HepG2 (cell line): ENCODE data around the gene CCR9. TPM values are rescaled to one million over a fixed set of nuclear protein-coding genes. Genes with fewer than 3 reads are reported as not detected.

Source experiments
- ATAC-seq: fragments of 200-7000 bp; cut with Tn5 transposase; 3 replicates; pipeline ENCODE4 v1.9.1; 2020; ENCODE audit warnings: mild to moderate bottlenecking, moderate library complexity
- BruUV-seq: library from RNA; stranded (reverse); fragments of 400-500 nt; replicated peaks from 2 replicates; lab custom pipeline; 2021; lab: Mats Ljungman, UMichigan
- CTCF ChIA-PET: fragments of 300-600 bp; formaldehyde crosslinking; extraction: SDS; loops from one replicate; lab custom pipeline; 2021; ENCODE audit warnings: low total read pairs, inconsistent platforms, low intra/inter-chr PET ratio; lab: Yijun Ruan, JAX
- POLR2A ChIA-PET: fragments of 350-600 bp; sonication (Branson Sonifier 250); formaldehyde crosslinking; loops from one replicate; lab custom pipeline; 2020; ENCODE audit warnings: antibody characterized with exemption, inconsistent platforms; lab: Yijun Ruan, JAX
- DNase-seq: peaks from one replicate; pipeline ENCODE4 v3.0.0-alpha.2; 2015; ENCODE audit warnings: low spot score
- FAIRE-seq: peaks from 3 replicates; lab custom pipeline; 2011; peaks lifted over from hg19 to GRCh38; lab: Jason Lieb, UNC
- H2AFZ ChIP-seq: one replicate; pipeline ENCODE4 v1.6.1; 2011; ENCODE audit warnings: low read length, inconsistent platforms
- H3K27ac ChIP-seq: fragments of 300-600 bp; 3 replicates; pipeline ENCODE4 v1.8.0; 2011; ENCODE audit warnings: mixed run types, mild to moderate bottlenecking, mixed read lengths, low read length, inconsistent platforms; ENCODE audit not compliant: insufficient read depth; ENCODE audit errors: extremely low read length
- H3K27me3 ChIP-seq, 2 experiments: fragments of 200-600 bp in 1 of 2; 2 replicates in 1 of 2; 3 replicates in 1 of 2; pipeline versions ENCODE4 v1.6.0 to v1.8.0; 2011; ENCODE audit warnings: low read length in 2 of 2, mild to moderate bottlenecking in 2 of 2, moderate library complexity in 2 of 2, inconsistent platforms in 1 of 2; ENCODE audit not compliant: insufficient read depth in 2 of 2, control insufficient read depth in 1 of 2
- H3K36me3 ChIP-seq, 2 experiments: fragments of 200-600 bp in 1 of 2; replicated peaks in 1 of 2; 2 replicates in 1 of 2; 3 replicates in 1 of 2; pipeline versions ENCODE4 v1.5.1 to v1.8.0; 2011; ENCODE audit warnings: low read length in 2 of 2, inconsistent platforms in 1 of 2; ENCODE audit not compliant: insufficient read depth in 2 of 2, control insufficient read depth in 1 of 2
- H3K4me1 ChIP-seq: 2 replicates; pipeline ENCODE4 v1.5.1; 2012; ENCODE audit warnings: low read length, inconsistent platforms; ENCODE audit not compliant: insufficient read depth
- H3K4me2 ChIP-seq: 2 replicates; pipeline ENCODE4 v1.6.0; 2011; ENCODE audit warnings: low read depth, low read length, inconsistent platforms
- H3K4me3 ChIP-seq, 3 experiments: fragments of 200-600 bp in 1 of 3; sonication (generic), shearing (Covaris generic) in 1 of 3; replicated peaks in 1 of 3; 2 replicates each; pipeline ENCODE4 v1.5.1; 2011 to 2016; ENCODE audit warnings: low read length in 3 of 3, inconsistent platforms in 2 of 3, low read depth in 2 of 3, mild to moderate bottlenecking in 2 of 3, control low read depth in 1 of 3, mixed read lengths in 1 of 3; ENCODE audit not compliant: insufficient read depth in 1 of 3
- H3K79me2 ChIP-seq: one replicate; pipeline ENCODE4 v1.6.1; 2011; ENCODE audit warnings: low read length, inconsistent platforms; ENCODE audit not compliant: insufficient read depth
- H3K9ac ChIP-seq: 2 replicates; pipeline ENCODE4 v1.6.0; 2011; ENCODE audit warnings: mild to moderate bottlenecking, low read depth, low read length, inconsistent platforms; ENCODE audit not compliant: insufficient read depth
- H3K9me3 ChIP-seq: 2 replicates; pipeline ENCODE4 v1.5.1; 2012; ENCODE audit warnings: mild to moderate bottlenecking, low read length
- H4K20me1 ChIP-seq: 2 replicates; pipeline ENCODE4 v1.6.0; 2011; ENCODE audit warnings: inconsistent platforms, mild to moderate bottlenecking, low read length, moderate library complexity; ENCODE audit not compliant: insufficient read depth
- DDIT3 ChIP-seq: sonication (generic); formaldehyde crosslinking; IDR thresholded peaks from 2 replicates; pipeline ENCODE4 v1.4.0; 2020; ENCODE audit warnings: mild to moderate bottlenecking, missing genetic modification reagents
- ISX ChIP-seq: sonication (generic); formaldehyde crosslinking; conservative IDR thresholded peaks from 2 replicates; pipeline ENCODE4 v1.5.0; 2020; ENCODE audit warnings: missing genetic modification reagents
- KDM2A ChIP-seq: sonication (generic); formaldehyde crosslinking; IDR thresholded peaks from 2 replicates; pipeline ENCODE4 v1.4.0; 2020; ENCODE audit warnings: low read depth, missing genetic modification reagents, borderline replicate concordance
- KMT2A ChIP-seq: sonication (generic); formaldehyde crosslinking; IDR thresholded peaks from 2 replicates; pipeline ENCODE4 v1.4.0; 2020; ENCODE audit warnings: missing genetic modification reagents
- NFRKB ChIP-seq: fragments of 450-650 bp; IDR thresholded peaks from 2 replicates; pipeline ENCODE4 v1.6.1; 2017
- ZBTB20 ChIP-seq: sonication (generic); formaldehyde crosslinking; IDR thresholded peaks from 2 replicates; pipeline ENCODE4 v1.8.1; 2023; ENCODE audit warnings: missing genetic modification reagents, low read depth, mild to moderate bottlenecking, borderline replicate concordance
- ZBTB7B ChIP-seq: sonication (generic); formaldehyde crosslinking; IDR thresholded peaks from 2 replicates; pipeline ENCODE4 v1.4.0; 2020; ENCODE audit warnings: missing genetic modification reagents
- ZNF124 ChIP-seq: sonication (generic); formaldehyde crosslinking; IDR thresholded peaks from 2 replicates; pipeline ENCODE4 v1.4.0; 2020; ENCODE audit warnings: missing genetic modification reagents
- ZNF549 ChIP-seq: sonication (generic); formaldehyde crosslinking; IDR thresholded peaks from 2 replicates; pipeline ENCODE4 v1.5.0; 2020; ENCODE audit warnings: missing genetic modification reagents
- ZNF564 ChIP-seq: sonication (generic); formaldehyde crosslinking; IDR thresholded peaks from 2 replicates; pipeline ENCODE4 v1.8.1; 2023; ENCODE audit warnings: mild to moderate bottlenecking, missing genetic modification reagents
- ZNF781 ChIP-seq: sonication (generic); formaldehyde crosslinking; IDR thresholded peaks from 2 replicates; pipeline ENCODE4 v1.5.1; 2020; ENCODE audit warnings: borderline replicate concordance, mild to moderate bottlenecking, missing genetic modification reagents; ENCODE audit errors: not compliant biosample characterization
- WGBS: methylation state at CpG from one replicate; pipeline ENCODE4 v1.1.6; 2017; ENCODE audit warnings: low lambda C conversion rate; 5-methylcytosine and 5-hydroxymethylcytosine counted together
- in situ Hi-C: cut with HindIII; loops from 2 replicates; pipeline ENCODE4 v1.10.0; 2017; ENCODE audit warnings: low pct_unique_long_range_greater_than_20kb; ENCODE audit not compliant: extremely low pct_ligation_motif_present
- intact Hi-C: fragments of 100-400 bp; cut with micrococcal nuclease; formaldehyde crosslinking; loops from one replicate; pipeline ENCODE4 v1.10.0; 2022; ENCODE audit not compliant: unreplicated experiment
- polyA plus RNA-seq, 8 experiments: library from polyadenylated mRNA; depleted of rRNA in 3 of 8; stranded (reverse) in 7 of 8; unstranded in 1 of 8; fragments of >200 nt; fragmentation: Illumina TruSeq in 4 of 8; extraction: Trizol in 4 of 8; gene quantifications; 2 replicates each; pipeline versions ENCODE4 v1.2.1 to v1.2.3, GENCODE V29; 2011 to 2016; ENCODE audit warnings: low read depth in 4 of 8, missing spikeins in 1 of 8, mixed read lengths in 1 of 8; ENCODE audit not compliant: insufficient read depth in 1 of 8
- small RNA-seq, 3 experiments: library from RNA; depleted of rRNA; stranded (forward); fragments of <200 nt; gene quantifications; one replicate each; pipeline ENCODE3, GENCODE V24; 2012; ENCODE audit warnings: low read depth in 2 of 3, low replicate concordance in 1 of 3; ENCODE audit not compliant: insufficient read length in 3 of 3, insufficient read depth in 2 of 3
- total RNA-seq, 5 experiments: library from RNA; depleted of rRNA; stranded (reverse); fragments of >200 nt; fragmentation: Illumina TruSeq; extraction: Trizol; gene quantifications; 2 replicates each; pipeline ENCODE4 v1.2.3, GENCODE V29; 2016; ENCODE audit warnings: low read depth in 1 of 5
- TF ChIP-seq, protein P1 (sequence below): sonication (generic); formaldehyde crosslinking; IDR thresholded peaks from 2 replicates; pipeline ENCODE4 v1.4.0; 2020; ENCODE audit warnings: mild to moderate bottlenecking, missing genetic modification reagents

The CCR9 gene
- total and polyA plus RNA-seq, 2 of the 13 experiments (the other 11 are each of a cell fraction or from before 2014, with no cell fraction given), result not detected

- Histone ChIP-seq H3K27me3 (no peaks in the 10 kb centered on the region), H4K20me1 (no peaks in the 10 kb centered on the region), H3K9me3 (no peaks in the 10 kb centered on the region), H3K4me1 (no peaks in the 10 kb centered on the region), H3K36me3 (peaks cover 45 to 92% of the 10 kb centered on the region in 2 experiments), H2AFZ (no peak overlapping the region), H3K4me3 (no peak overlapping the region), H3K79me2 (no peaks in the 10 kb centered on the region), H3K27ac (no peak overlapping the region), H3K9ac (no peak overlapping the region), H3K4me2 (no peak overlapping the region)
- ChIA-PET POLR2A (no interaction called here), CTCF (no interaction called here)
- intact Hi-C loops, result no loop called here
- DNase-seq (no peak), FAIRE-seq (no peak), ATAC-seq (no peak)
- in situ Hi-C loops, result no loop called here
- no TSS peak for BruUV-seq
- WGBS, result 85% methylated on average over 4 of the region's 4 CpGs
- TF ChIP-seq ZBTB7B (CRISPR knock-in tag) (no peak), ZNF124 (no peak), DDIT3 (CRISPR knock-in tag) (no peak), ISX (CRISPR knock-in tag) (no peak), ZNF549 (CRISPR knock-in tag) (no peak), ZBTB20 (CRISPR knock-in tag) (no peak), KDM2A (no peak), ZNF564 (CRISPR knock-in tag) (no peak), KMT2A (CRISPR knock-in tag) (no peak), ZNF781 (CRISPR knock-in tag) (no peak), NFRKB (no peak)
- TF ChIP-seq, protein P1, sequence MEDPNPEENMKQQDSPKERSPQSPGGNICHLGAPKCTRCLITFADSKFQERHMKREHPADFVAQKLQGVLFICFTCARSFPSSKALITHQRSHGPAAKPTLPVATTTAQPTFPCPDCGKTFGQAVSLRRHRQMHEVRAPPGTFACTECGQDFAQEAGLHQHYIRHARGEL, result no peak
Observed at GRCh38 chr3:45952456-45952855, 66.1 kb downstream of the CCR9 start.

Small RNAs within 50 kb of the gene (small RNA-seq; reads per million reads assigned to genes)
- 0 reads per million in 3 experiments for gene RF00019

Other genes with a start within 250 kb of the CCR9 start
- 27.8 and 37.4 TPM in 2 replicates for gene SACM1L, start 197.1 kb upstream of the CCR9 start, total RNA-seq (2016; rRNA removed; fragmentation: Illumina TruSeq; extraction: Trizol)
- 12.0 and 15.1 TPM in 2 replicates for gene SACM1L, start 197.1 kb upstream of the CCR9 start, polyA plus RNA-seq (2011; rRNA removed)
- not detected in 2 replicates for gene SLC6A20, start 90.0 kb upstream of the CCR9 start, total RNA-seq (2016; rRNA removed; fragmentation: Illumina TruSeq; extraction: Trizol)
- 0.04 TPM in 1 of 2 replicates, not detected in the other for gene SLC6A20, start 90.0 kb upstream of the CCR9 start, polyA plus RNA-seq (2011; rRNA removed)
- gene LZTFL1, start 44.4 kb upstream of the CCR9 start, total RNA-seq (2016; rRNA removed; fragmentation: Illumina TruSeq; extraction: Trizol), result 16.6 and 27.3 TPM in 2 replicates
- gene LZTFL1, start 44.4 kb upstream of the CCR9 start, polyA plus RNA-seq (2011; rRNA removed), result 14.6 and 17.2 TPM in 2 replicates
- gene CXCR6, start 56.9 kb downstream of the CCR9 start, total RNA-seq (2016; rRNA removed; fragmentation: Illumina TruSeq; extraction: Trizol), result not detected in 2 replicates
- gene CXCR6, start 56.9 kb downstream of the CCR9 start, polyA plus RNA-seq (2011; rRNA removed), result not detected in 2 replicates
- gene FYCO1, start 109.3 kb downstream of the CCR9 start, total RNA-seq (2016; rRNA removed; fragmentation: Illumina TruSeq; extraction: Trizol), result 2.7 and 4.9 TPM in 2 replicates
- 4.2 and 6.0 TPM in 2 replicates for gene FYCO1, start 109.3 kb downstream of the CCR9 start, polyA plus RNA-seq (2011; rRNA removed)
- gene XCR1, start 140.9 kb downstream of the CCR9 start, total RNA-seq (2016; rRNA removed; fragmentation: Illumina TruSeq; extraction: Trizol), result not detected in 2 replicates
- gene XCR1, start 140.9 kb downstream of the CCR9 start, polyA plus RNA-seq (2011; rRNA removed), result not detected in 2 replicates